GM19395 (cell line): Measurements from ENCODE around the gene KRT15.

Experiments used
- ATAC-seq: cut with Tn5 transposase; IDR thresholded peaks from one replicate; pipeline ENCODE4 v1.9.1; 2021; ENCODE audit warnings: mild to moderate bottlenecking, moderate library complexity; ENCODE audit not compliant: unreplicated experiment

The KRT15 gene

GRCh38 chr17:41527063-41528023 lies 8.7 kb upstream of the KRT15 start:
- ATAC-seq = no peak

- no peak for ATAC-seq
Measured at GRCh38 chr17:41524261-41524660, 5.6 kb upstream of the KRT15 start.

- ATAC-seq = no peak
Measured at GRCh38 chr17:41523787-41524186, 5.1 kb upstream of the KRT15 start.

GRCh38 chr17:41523225-41523593 lies 4.5 kb upstream of the KRT15 start:
- no peak for ATAC-seq

GRCh38 chr17:41522301-41523224 lies 3.9 kb upstream of the KRT15 start:
- ATAC-seq = no peak

- no peak for ATAC-seq
Measured at GRCh38 chr17:41521574-41522261, 3.0 kb upstream of the KRT15 start.

GRCh38 chr17:41520821-41521521 lies 2.3 kb upstream of the KRT15 start:
- ATAC-seq = no peak

- no peak for ATAC-seq
Measured at GRCh38 chr17:41519501-41520224, 973 bp upstream of the KRT15 start.

GRCh38 chr17:41518031-41518430 lies 659 bp downstream of the KRT15 start:
- ATAC-seq = no peak

GRCh38 chr17:41516830-41517283 lies 1.8 kb downstream of the KRT15 start:
- no peak for ATAC-seq

GRCh38 chr17:41516147-41516829 lies 2.4 kb downstream of the KRT15 start:
- no peak for ATAC-seq

- no peak for ATAC-seq
Measured at GRCh38 chr17:41513168-41513547, 5.5 kb downstream of the KRT15 start.

GRCh38 chr17:41512546-41513167 lies 6.0 kb downstream of the KRT15 start:
- ATAC-seq = no peak

GRCh38 chr17:41511716-41512115 lies 7.0 kb downstream of the KRT15 start:
- no peak for ATAC-seq

- no peak for ATAC-seq
Measured at GRCh38 chr17:41511116-41511515, 7.6 kb downstream of the KRT15 start.

GRCh38 chr17:41510251-41511065 lies 8.2 kb downstream of the KRT15 start:
- ATAC-seq = no peak

- ATAC-seq = no peak
Measured at GRCh38 chr17:41507315-41507880, 11.3 kb downstream of the KRT15 start.
